OCI-LY3 (cell line): Measurements from ENCODE around the gene DDX1.

Experiments
- EZH2phosphoT487 ChIP-seq: fragments of 200-600 bp; shearing (Covaris generic); IDR thresholded peaks from 2 replicates; pipeline ENCODE4 v1.6.1; 2018; ENCODE audit warnings: antibody characterized with exemption, mixed run types, low read depth
- TF ChIP-seq, protein P1 (sequence below): fragments of 200-600, 300-600 bp; sonication (generic); IDR thresholded peaks from 2 replicates; pipeline ENCODE4 v1.5.1; 2014; ENCODE audit warnings: antibody characterized with exemption, low read length, low read depth

DNA sequence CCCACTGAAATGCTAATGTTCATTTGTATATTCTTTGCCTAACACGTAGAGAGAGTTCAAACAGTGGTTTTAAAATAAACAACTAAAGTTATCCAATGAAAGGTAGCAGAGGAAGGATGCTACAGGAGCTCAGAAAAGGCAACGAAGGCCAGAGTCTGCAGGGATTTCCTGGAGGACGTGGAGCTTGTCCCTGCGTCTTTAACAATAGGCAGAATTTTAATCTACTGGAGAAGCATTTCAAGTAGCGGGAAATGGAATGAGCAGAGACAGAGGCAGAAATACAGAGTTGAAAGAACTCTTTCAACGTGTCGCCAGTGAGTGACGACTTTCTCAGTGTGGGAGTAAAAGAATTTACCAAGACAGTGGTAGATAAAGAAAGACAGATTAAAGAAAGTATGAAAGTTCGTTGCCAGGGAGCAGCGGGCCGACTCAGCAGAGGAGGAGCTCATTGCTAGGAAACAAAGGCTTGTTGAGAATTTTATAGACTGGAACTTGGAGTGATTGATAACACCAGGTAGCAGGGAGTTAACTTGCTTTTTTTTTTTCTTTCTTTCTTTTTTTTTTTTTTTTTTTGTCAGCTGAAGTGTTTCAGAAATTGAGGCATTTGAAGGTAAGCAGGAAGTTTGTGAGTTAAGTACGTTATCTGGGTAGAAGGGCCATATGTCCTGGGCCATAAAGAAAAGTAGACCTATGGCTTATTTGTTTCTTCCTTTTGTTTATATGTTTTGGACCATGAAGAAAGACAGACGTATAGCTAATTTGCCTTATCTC is 29.9 kb upstream of the DDX1 start:
- no peak for TF ChIP-seq EZH2phosphoT487
- TF ChIP-seq, protein P1, sequence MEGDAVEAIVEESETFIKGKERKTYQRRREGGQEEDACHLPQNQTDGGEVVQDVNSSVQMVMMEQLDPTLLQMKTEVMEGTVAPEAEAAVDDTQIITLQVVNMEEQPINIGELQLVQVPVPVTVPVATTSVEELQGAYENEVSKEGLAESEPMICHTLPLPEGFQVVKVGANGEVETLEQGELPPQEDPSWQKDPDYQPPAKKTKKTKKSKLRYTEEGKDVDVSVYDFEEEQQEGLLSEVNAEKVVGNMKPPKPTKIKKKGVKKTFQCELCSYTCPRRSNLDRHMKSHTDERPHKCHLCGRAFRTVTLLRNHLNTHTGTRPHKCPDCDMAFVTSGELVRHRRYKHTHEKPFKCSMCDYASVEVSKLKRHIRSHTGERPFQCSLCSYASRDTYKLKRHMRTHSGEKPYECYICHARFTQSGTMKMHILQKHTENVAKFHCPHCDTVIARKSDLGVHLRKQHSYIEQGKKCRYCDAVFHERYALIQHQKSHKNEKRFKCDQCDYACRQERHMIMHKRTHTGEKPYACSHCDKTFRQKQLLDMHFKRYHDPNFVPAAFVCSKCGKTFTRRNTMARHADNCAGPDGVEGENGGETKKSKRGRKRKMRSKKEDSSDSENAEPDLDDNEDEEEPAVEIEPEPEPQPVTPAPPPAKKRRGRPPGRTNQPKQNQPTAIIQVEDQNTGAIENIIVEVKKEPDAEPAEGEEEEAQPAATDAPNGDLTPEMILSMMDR: no peak
